NCI-H69 (cell line): ENCODE measurements around the gene NSMCE1.
A peak's percentile ranks its signal among the peaks of the same experiment; 100 is the strongest.

Source experiments
- DNase-seq: peaks from one replicate; lab custom pipeline; 2025; lab: John Stamatoyannopoulos, UW

Gene NSMCE1

GRCh38 chr16:27243725-27244362, 24.7 kb downstream of the NSMCE1 start:
- no peak for DNase-seq

DNA sequence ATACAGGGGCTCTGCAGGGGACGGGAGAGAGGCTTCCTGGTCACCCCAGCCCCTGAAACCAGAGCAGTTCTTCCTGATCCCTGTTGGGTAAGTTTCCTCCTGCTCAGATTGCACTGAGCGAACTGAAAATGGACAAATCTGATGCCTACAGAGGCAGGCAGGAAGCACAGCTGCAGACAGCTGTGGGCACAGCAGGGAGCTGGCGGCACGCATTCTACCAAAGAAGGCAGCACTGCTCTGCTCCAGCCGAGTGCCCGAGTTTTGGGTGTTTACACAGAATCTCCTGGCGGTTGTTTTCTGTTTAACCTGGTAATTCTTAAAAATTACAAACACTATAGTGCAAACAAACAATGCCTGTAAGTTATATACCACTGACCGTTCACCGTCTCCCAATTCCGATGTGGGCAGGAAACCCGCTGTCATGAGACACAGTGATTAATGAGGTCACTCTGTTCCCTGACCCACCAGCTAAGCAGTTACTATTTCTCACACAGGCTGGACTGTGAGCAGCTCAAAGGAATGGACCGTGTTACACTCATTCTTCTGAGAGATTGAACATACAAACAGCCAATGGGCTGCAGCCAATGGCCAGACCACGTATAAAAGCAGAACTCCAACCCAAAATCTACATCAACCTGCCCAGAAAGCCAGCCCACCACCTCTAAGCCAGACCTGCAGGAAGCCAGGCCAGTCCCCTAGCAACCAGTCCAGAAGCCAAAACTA, 25.5 kb downstream of the NSMCE1 start:
- DNase-seq: peak; percentile 86

- DNase-seq: no peak
Measured at GRCh38 chr16:27242398-27242797, 26.2 kb downstream of the NSMCE1 start.

- DNase-seq: no peak
Measured at GRCh38 chr16:27241658-27242057, 26.9 kb downstream of the NSMCE1 start.

DNA sequence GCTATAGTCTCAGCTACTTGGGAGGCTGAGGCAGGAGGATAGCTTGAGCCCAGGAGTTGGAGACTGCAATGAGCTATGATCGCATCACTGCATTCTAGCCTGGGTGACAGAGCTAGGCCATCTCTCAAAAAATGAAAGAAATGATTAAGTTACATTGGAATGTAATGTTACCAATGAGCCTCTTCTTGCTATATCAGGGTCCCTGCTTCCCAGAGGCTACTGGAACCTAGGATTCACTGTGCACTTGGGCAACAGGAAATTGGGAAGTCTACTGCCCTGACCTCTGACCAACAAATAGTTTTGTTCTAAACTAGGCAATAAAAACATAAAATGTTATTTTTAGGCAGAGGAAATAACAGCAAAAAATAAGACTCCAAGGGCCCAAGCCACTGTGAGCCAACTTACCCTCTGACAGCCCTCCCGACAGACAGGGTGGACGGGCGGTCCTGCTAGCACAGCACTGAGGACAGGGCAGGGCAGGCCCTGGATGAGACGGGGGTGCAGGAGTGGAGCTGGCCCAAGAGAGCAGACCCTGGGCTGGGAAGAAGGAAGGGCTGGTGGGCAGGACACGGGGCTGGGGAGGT, 27.5 kb downstream of the NSMCE1 start:
- no peak for DNase-seq

DNA sequence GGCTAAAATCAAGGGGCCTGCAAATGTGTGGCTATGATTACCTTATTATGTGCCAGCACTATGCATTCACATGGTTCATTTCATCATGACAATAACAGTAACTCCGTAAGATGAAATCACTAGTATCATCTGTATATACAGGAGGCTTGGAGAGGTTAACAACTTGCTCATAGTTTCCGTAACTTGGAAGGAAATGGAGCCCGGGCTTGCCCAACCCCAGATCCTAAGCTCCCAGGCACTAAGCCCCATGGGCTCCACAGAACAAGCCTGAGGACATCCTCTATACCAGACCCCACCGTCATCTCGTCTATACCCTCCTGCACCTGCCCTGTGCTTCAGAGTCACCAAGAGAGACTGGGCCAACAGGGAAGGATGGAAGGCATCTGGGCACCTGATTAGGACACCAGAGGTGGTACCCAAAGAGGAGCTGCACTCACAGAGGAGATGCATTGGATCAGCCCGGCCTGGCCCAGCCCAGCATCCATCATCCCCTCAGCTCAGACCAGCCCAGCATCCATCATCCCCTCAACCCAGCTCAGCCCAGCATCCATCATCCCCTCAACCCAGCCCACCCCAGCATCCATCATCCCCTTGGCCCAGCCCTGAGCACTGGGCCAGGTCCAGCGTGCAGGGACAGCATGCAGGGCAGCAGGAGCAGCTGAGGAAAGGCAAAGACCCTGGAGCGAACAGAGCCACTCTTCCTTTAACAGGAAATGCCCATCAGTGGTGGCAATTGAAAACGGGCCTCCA, 28.5 kb downstream of the NSMCE1 start:
- DNase-seq: no peak

- no peak for DNase-seq
Measured at GRCh38 chr16:27239026-27239425, 29.5 kb downstream of the NSMCE1 start.

DNA sequence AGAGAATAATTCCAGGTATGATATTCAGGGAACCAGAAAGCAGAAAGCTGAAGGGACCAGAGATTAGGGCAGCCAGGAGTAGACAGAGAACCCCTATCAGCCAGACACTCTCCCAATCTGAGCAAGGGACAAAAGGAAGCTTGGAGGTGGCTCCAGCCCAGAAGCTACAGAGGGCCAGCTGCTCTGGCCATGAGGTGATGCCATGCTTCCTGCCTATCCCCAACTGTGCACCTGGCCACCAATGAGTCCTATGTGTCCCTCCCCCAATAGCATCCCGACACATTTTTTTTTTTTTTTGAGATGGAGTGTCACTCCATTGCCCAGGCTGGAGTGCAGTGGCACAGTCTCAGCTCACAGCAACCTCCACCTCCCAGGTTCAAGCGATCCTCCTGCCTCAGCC, 30.0 kb downstream of the NSMCE1 start:
- no peak for DNase-seq

DNA sequence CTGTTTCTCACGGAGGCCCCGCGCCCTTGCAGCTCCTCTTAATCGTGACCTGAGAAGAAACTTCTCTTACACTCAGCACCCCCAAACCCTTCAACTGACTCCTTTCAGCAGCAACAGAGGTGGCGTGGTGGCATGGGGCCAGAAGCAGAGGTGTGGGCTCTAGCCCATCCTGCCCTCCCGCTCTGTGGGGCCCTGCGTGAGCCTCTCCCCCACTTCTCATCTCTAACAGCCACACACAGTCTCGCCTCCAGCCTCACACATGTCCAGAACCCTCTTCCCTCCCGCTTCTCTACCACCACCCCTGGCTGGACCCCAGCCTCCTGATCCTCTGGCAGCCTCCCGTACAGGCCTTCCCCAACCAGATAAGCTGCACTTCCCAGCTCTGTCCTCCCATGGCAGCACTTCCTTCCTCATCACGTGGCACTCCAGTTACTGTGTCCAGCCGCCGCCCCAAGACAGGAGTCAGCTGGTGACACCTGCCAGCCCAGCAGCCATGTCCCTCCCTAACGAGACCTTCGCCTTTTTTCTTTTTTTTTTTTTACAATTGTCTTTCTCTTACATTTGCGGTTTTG, 30.5 kb downstream of the NSMCE1 start:
- peak; percentile 10 for DNase-seq

GRCh38 chr16:27237219-27238015, 31.2 kb downstream of the NSMCE1 start:
- DNase-seq: peak; percentile 27

- DNase-seq: no peak
Measured at GRCh38 chr16:27236635-27237218, 31.8 kb downstream of the NSMCE1 start.

DNA sequence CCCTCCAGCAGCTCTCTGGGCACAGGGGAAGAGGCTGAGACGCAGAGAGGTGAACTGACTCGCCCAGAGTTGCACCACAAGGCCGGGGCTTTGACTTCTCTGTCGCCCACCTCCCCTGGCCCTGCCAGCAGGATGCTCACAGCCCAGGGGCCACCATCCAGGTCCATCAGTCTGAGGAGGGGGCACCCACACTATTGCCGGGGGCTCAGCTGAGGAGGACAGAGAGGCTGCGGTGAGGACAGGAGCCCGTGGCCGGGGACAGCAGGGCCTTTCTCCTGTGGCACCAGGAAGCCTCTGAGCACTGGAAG, 32.7 kb downstream of the NSMCE1 start:
- no peak for DNase-seq

GRCh38 chr16:27235055-27235937, 33.3 kb downstream of the NSMCE1 start:
- DNase-seq: peak; percentile 97

GRCh38 chr16:27234603-27235002, 34.0 kb downstream of the NSMCE1 start:
- DNase-seq: peak; percentile 45

DNA sequence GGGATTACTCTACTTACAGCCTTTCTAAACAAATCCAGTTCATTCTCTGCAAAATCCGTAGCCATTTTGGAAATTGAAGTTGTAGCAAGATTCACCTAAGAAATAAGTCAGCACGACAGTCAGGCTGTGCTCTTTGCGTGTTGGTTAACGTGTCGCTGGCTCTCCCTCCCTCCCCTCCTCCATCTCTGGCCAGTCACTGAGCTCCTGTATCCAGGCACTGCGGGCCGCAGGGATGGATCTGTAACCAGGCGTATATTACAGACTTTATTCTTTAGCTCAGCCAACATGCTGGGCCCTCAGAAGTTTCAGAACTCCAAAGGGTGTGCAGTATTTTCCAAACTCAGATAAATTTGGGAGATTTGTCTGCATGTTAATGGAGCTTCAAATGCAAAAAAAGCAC, 34.4 kb downstream of the NSMCE1 start:
- no peak for DNase-seq

- DNase-seq: no peak
Measured at GRCh38 chr16:27233731-27234130, 34.8 kb downstream of the NSMCE1 start.

DNA sequence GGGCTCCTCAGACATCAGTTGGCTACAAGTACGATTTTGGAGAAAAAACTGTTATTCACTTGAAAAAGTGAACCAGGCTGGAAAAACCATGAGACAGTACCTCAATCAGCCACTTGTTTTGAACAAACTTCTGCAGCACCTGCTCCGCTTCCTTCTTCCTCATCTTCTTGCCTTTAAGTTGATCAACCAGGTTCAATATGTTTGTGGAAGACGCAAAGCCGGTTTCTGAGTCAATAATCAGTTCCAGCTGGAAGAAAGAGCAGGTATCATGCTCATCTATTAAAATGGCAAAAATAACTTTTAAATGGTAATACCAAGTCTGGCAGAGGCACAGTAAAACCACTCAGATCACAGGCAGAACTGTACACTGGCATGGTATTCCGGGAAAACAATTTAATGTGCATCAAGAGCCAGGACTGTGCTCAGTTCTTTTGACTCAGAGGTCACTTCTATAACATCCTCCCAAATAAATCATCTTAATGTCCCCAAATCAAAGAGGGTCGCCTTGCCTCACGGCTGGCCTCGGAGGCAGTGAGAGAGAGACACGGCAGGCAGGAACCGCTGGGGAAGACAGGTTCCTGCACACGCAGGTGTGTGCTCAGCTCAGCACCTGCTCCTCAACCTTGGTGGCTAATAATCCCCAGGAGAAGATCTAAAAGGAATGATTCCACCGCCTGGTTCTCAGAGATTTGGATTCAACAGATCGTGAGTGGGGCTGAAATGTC, 35.5 kb downstream of the NSMCE1 start:
- no peak for DNase-seq

DNA sequence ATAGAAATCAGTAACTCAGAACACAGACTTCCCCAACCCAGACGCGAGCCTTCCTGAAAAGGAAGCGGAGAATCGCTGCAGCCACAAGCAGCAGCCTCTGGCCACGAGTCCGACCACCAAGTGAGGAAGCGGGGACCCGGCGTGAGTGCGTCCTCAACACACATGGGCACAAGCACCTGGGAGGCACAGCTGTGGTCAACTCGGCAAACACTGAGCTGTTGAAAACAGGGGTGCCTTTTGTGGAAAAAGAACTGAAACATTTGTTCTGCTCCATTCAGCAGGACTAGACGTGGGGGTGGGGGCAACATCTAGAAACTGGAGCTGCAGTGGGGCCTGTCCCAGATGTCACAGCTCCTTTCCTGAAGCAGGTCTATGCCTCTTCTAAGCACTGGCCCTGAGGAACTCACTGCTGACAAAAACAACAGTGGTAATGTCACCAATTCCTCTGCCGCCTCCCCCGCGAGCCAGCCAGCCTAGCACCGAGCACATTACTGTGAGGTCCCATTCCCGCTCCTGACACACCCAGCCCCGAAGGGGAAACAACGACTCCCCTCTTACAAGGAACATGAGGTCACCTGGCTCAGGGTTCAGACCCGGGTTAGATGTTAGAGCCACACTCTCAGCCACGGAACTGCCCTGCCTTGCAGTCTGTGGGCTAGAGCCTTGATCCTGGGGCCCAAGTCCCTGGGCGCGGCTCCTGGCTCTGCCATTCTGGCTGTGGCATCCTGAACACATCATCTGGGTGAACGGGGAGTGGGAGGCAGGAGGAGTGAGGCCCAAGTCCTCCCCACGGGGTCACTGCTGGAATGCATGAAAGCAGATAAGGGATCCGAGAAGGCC, 36.3 kb downstream of the NSMCE1 start:
- DNase-seq: no peak

GRCh38 chr16:27231692-27232060, 36.9 kb downstream of the NSMCE1 start:
- DNase-seq: no peak
